K562 (cell line): ENCODE data around the gene CCDC192.

Experiments used
- CTCFL ChIP-seq: IDR thresholded peaks from 2 replicates; pipeline ENCODE4 v1.6.1; 2011; ENCODE audit warnings: borderline replicate concordance, low read depth, mild to moderate bottlenecking, moderate library complexity, low read length; ENCODE audit not compliant: insufficient read depth, poor library complexity, severe bottlenecking
- TAF1 ChIP-seq: IDR thresholded peaks from 2 replicates; pipeline ENCODE4 v1.6.1; 2011; ENCODE audit warnings: mild to moderate bottlenecking, low read length, moderate library complexity; ENCODE audit not compliant: insufficient read depth, control insufficient read depth, severe bottlenecking; ENCODE audit errors: extremely low read depth
- THRAP3 ChIP-seq: fragments of 450-650 bp; IDR thresholded peaks from 2 replicates; pipeline ENCODE4 v1.6.1; 2016; ENCODE audit warnings: mild to moderate bottlenecking, inconsistent platforms, borderline replicate concordance
- TRIM25 ChIP-seq: fragments of 450-650 bp; IDR thresholded peaks from 2 replicates; pipeline ENCODE4 v1.7.0; 2016; ENCODE audit warnings: borderline replicate concordance
- ZNF224 ChIP-seq: sonication (generic); formaldehyde crosslinking; IDR thresholded peaks from 2 replicates; pipeline ENCODE4 v1.8.0; 2022; ENCODE audit warnings: mild to moderate bottlenecking, missing genetic modification reagents
- TF ChIP-seq, protein P1 (sequence below), 3 experiments: IDR thresholded peaks in 2 of 3; conservative IDR thresholded peaks in 1 of 3; 2 replicates each; pipeline ENCODE4 v1.5.1; 2011 to 2012; ENCODE audit warnings: low read length in 3 of 3, mild to moderate bottlenecking in 3 of 3, control low read depth in 2 of 3, improper control_type of control experiment in 1 of 3, inconsistent platforms in 1 of 3, low read depth in 1 of 3, mixed read lengths in 1 of 3, moderate library complexity in 1 of 3; ENCODE audit not compliant: insufficient read depth in 2 of 3

- TF ChIP-seq, protein P1, sequence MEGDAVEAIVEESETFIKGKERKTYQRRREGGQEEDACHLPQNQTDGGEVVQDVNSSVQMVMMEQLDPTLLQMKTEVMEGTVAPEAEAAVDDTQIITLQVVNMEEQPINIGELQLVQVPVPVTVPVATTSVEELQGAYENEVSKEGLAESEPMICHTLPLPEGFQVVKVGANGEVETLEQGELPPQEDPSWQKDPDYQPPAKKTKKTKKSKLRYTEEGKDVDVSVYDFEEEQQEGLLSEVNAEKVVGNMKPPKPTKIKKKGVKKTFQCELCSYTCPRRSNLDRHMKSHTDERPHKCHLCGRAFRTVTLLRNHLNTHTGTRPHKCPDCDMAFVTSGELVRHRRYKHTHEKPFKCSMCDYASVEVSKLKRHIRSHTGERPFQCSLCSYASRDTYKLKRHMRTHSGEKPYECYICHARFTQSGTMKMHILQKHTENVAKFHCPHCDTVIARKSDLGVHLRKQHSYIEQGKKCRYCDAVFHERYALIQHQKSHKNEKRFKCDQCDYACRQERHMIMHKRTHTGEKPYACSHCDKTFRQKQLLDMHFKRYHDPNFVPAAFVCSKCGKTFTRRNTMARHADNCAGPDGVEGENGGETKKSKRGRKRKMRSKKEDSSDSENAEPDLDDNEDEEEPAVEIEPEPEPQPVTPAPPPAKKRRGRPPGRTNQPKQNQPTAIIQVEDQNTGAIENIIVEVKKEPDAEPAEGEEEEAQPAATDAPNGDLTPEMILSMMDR (IDR thresholded peaks at IDR 0.05 in 2 of 3, conservative IDR thresholded peaks at IDR 0.05 in 1 of 3; ENCODE audit: insufficient read depth in 2 of 3, low read depth in 1 of 3, low read length in 3 of 3), result no peak
- TF ChIP-seq ZNF224 (CRISPR knock-in tag) (no peak), TRIM25 (no peak), THRAP3 (no peak), CTCFL (no peak), TAF1 (no peak)
Measured at GRCh38 chr5:127910307-127910956, 207.2 kb downstream of the CCDC192 start.
